K562 (cell line): ENCODE measurements around the gene RNF123. TPM values are rescaled to one million over a fixed set of nuclear protein-coding genes. Genes with fewer than 3 reads are reported as not detected.

Experiments
- ATAC-seq: fragments of 200-7000 bp; cut with Tn5 transposase; 3 replicates; pipeline ENCODE4 v1.9.1; 2020; ENCODE audit warnings: moderate library complexity
- BruUV-seq: library from RNA; stranded (reverse); fragments of 400-500 nt; replicated peaks from 2 replicates; lab custom pipeline; 2021; lab: Mats Ljungman, UMichigan
- CTCF ChIA-PET: fragments of 300-600 bp; formaldehyde crosslinking; extraction: SDS; loops from one replicate; lab custom pipeline; 2021; ENCODE audit warnings: low intra/inter-chr PET ratio; lab: Yijun Ruan, JAX
- POLR2A ChIA-PET: fragments of 300-600, 350-650 bp; sonication (Branson Sonifier 250); formaldehyde crosslinking; extraction: SDS; loops from one replicate; lab custom pipeline; 2021; ENCODE audit warnings: antibody characterized with exemption, inconsistent platforms; lab: Yijun Ruan, JAX
- DNase-seq, 4 experiments: peaks; one replicate each; pipeline versions ENCODE4 v3.0.0 to v3.0.0-alpha.2; 2011 to 2018; ENCODE audit warnings: low spot score in 3 of 4, mixed read lengths in 3 of 4; ENCODE audit errors: extremely low read depth in 1 of 4
- FAIRE-seq: peaks from 2 replicates; lab custom pipeline; 2011; peaks lifted over from hg19 to GRCh38; lab: Jason Lieb, UNC
- H2AFZ ChIP-seq: 2 replicates; pipeline ENCODE4 v1.6.0; 2011; ENCODE audit warnings: low read depth, low read length, control low read depth, inconsistent platforms
- H3K27ac ChIP-seq: fragments of 200-600 bp; 3 replicates; pipeline ENCODE4 v1.8.0; 2011; ENCODE audit warnings: low read depth, mild to moderate bottlenecking, control low read depth, inconsistent platforms, low read length, moderate library complexity, mixed read lengths; ENCODE audit errors: extremely low read depth
- H3K27me3 ChIP-seq, 2 experiments: fragments of 300-600 bp in 1 of 2; 2 replicates in 1 of 2; 3 replicates in 1 of 2; pipeline versions ENCODE4 v1.6.0 to v1.8.0; 2011; ENCODE audit warnings: inconsistent platforms in 2 of 2, low read length in 2 of 2, mild to moderate bottlenecking in 1 of 2, mixed read lengths in 1 of 2, moderate library complexity in 1 of 2; ENCODE audit not compliant: control insufficient read depth in 2 of 2, insufficient read depth in 2 of 2
- H3K36me3 ChIP-seq: fragments of 300-600 bp; 3 replicates; pipeline ENCODE4 v1.8.0; 2011; ENCODE audit warnings: mild to moderate bottlenecking, low read length, inconsistent platforms; ENCODE audit not compliant: control insufficient read depth, insufficient read depth
- H3K4me1 ChIP-seq, 2 experiments: fragments of 200-600 bp in 1 of 2; replicated peaks in 1 of 2; 2 replicates in 1 of 2; 3 replicates in 1 of 2; pipeline versions ENCODE4 v1.5.1 to v1.8.0; 2011; ENCODE audit warnings: inconsistent platforms in 2 of 2, low read length in 2 of 2, mild to moderate bottlenecking in 1 of 2, mixed read lengths in 1 of 2, moderate library complexity in 1 of 2; ENCODE audit not compliant: control insufficient read depth in 2 of 2, insufficient read depth in 2 of 2
- H3K4me2 ChIP-seq: 2 replicates; pipeline ENCODE4 v1.6.1; 2011; ENCODE audit warnings: low read length, control low read depth, inconsistent platforms, mixed read lengths; ENCODE audit not compliant: insufficient read depth
- H3K4me3 ChIP-seq: fragments of 200-600 bp; sonication (generic), shearing (Covaris generic); 2 replicates; pipeline ENCODE4 v1.5.1; 2016; ENCODE audit warnings: control low read depth, inconsistent platforms
- H3K79me2 ChIP-seq: fragments of 200-600 bp; 3 replicates; pipeline ENCODE4 v1.8.0; 2011; ENCODE audit warnings: low read length, inconsistent platforms; ENCODE audit not compliant: control insufficient read depth, insufficient read depth
- H3K9ac ChIP-seq, 2 experiments: 2 replicates each; pipeline versions ENCODE4 v1.6.0 to v1.6.1; 2011; ENCODE audit warnings: low read depth in 2 of 2, low read length in 2 of 2, control low read depth in 1 of 2, inconsistent platforms in 1 of 2, mild to moderate bottlenecking in 1 of 2, mixed read lengths in 1 of 2; ENCODE audit not compliant: insufficient read depth in 1 of 2
- H3K9me1 ChIP-seq: one replicate; pipeline ENCODE4 v1.6.0; 2011; ENCODE audit warnings: inconsistent platforms, mild to moderate bottlenecking, low read length, moderate library complexity; ENCODE audit not compliant: control insufficient read depth, insufficient read depth
- H3K9me3 ChIP-seq: replicated peaks from 2 replicates; pipeline ENCODE4 v1.5.1; 2011; ENCODE audit warnings: low read depth, low read length, inconsistent platforms; ENCODE audit not compliant: control insufficient read depth, insufficient read depth
- H4K20me1 ChIP-seq: replicated peaks from 2 replicates; pipeline ENCODE4 v1.6.1; 2011; ENCODE audit warnings: low read length, inconsistent platforms, mixed read lengths; ENCODE audit not compliant: control insufficient read depth, insufficient read depth
- HDAC6 ChIP-seq: IDR thresholded peaks from 2 replicates; pipeline ENCODE4 v1.6.1; 2012; ENCODE audit warnings: low read depth, mild to moderate bottlenecking, control low read depth, inconsistent platforms, low read length, moderate library complexity
- PHF20 ChIP-seq: fragments of 450-650 bp; IDR thresholded peaks from 2 replicates; pipeline ENCODE4 v1.6.1; 2018; ENCODE audit not compliant: partially characterized antibody
- TCF7 ChIP-seq: sonication (generic); IDR thresholded peaks from 2 replicates; pipeline ENCODE4 v1.6.1; 2016; ENCODE audit warnings: antibody characterized with exemption, borderline replicate concordance
- WGBS: fragments of 100-300 bp; shearing (Covaris generic); methylation state at CpG from one replicate; pipeline ENCODE4 v1.1.6; 2016; ENCODE audit warnings: low coverage, mixed read lengths; ENCODE audit not compliant: insufficient coverage; ENCODE audit errors: missing lambda C conversion rate; 5-methylcytosine and 5-hydroxymethylcytosine counted together
- in situ Hi-C: fragments of 300-500 bp; cut with MboI; formaldehyde crosslinking; loops from 4 replicates; pipeline ENCODE4 v1.15.0; 2018; ENCODE audit warnings: inconsistent platforms, mixed read lengths
- intact Hi-C: fragments of 100-400 bp; cut with micrococcal nuclease; formaldehyde crosslinking; loops from 2 replicates; pipeline ENCODE4 v1.14.2; 2022
- polyA plus RNA-seq, 8 experiments: library from polyadenylated mRNA; depleted of rRNA in 4 of 8; stranded (reverse) in 5 of 8; unstranded in 3 of 8; fragments of >200 nt; fragmentation: Nextera tagmentation in 2 of 8; fragmentation: Illumina TruSeq in 1 of 8; extraction: Ambion mirVana in 2 of 8; extraction: Trizol in 1 of 8; gene quantifications; 2 replicates each; pipeline versions ENCODE4 v1.2.1 to v1.2.3, GENCODE V29; 2011 to 2014; ENCODE audit warnings: inconsistent platforms in 1 of 8, missing spikeins in 1 of 8
- total RNA-seq, 7 experiments: library from RNA; depleted of rRNA in 6 of 7; stranded (reverse); fragments of >200 nt in 6 of 7; fragmentation: Illumina TruSeq in 2 of 7; extraction: Trizol in 2 of 7; gene quantifications; 2 replicates each; pipeline versions ENCODE4 v1.2.1 to v1.2.3, GENCODE V29; 2011 to 2021; ENCODE audit warnings: low replicate concordance in 1 of 7
- TF ChIP-seq, protein P1 (sequence below): sonication (generic); formaldehyde crosslinking; IDR thresholded peaks from 2 replicates; pipeline ENCODE4 v1.8.1; 2023; ENCODE audit warnings: mild to moderate bottlenecking, missing genetic modification reagents
- TF ChIP-seq, protein P2 (sequence below): fragments of 200-800 bp; sonication (Bioruptor generic); IDR thresholded peaks from 2 replicates; pipeline ENCODE4 v1.6.1; 2016; ENCODE audit warnings: missing genetic modification characterization, missing compliant biosample characterization
- TF ChIP-seq, protein P3 (sequence below): fragments of 250-450 bp; sonication (Bioruptor Pico); IDR thresholded peaks from 2 replicates; pipeline ENCODE4 v1.5.0; 2022; ENCODE audit warnings: mild to moderate bottlenecking
- TF ChIP-seq, protein P4 (sequence below), 2 experiments: fragments of 450-650 bp in 1 of 2; sonication (generic) in 1 of 2; formaldehyde crosslinking; conservative IDR thresholded peaks; 2 replicates each; pipeline versions ENCODE4 v1.4.0 to v1.8.1; 2020 to 2022; ENCODE audit warnings: mild to moderate bottlenecking in 1 of 2, missing genetic modification reagents in 1 of 2
- TF ChIP-seq, protein P5 (sequence below): sonication (generic); formaldehyde crosslinking; IDR thresholded peaks from 2 replicates; pipeline ENCODE4 v1.8.1; 2023; ENCODE audit warnings: mild to moderate bottlenecking, missing genetic modification reagents, moderate library complexity

Gene RNF123
- total and polyA plus RNA-seq, 9 of the 15 experiments (the other 6 are each of a cell fraction or from before 2014, with no cell fraction given) = 8.7 to 53.1 (median 17.5) TPM

DNA sequence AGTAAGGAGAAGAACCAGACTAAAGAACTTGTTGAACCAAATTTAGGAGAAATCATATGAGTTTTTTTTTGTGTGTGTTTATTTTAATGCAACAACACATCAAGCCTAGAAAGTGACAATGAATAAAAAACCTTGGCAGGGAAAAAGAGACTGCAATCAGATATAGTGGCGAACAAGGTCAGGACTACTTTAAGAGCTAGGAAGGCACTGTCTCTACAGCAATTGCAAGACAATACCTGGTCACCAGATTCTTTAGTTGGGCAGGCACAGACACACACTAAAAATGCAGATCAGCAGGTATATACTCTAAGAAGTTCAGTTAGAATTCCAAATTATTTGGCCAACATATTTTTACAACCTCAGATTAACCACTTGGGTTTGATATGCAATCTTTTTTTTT lies 65.2 kb downstream of the RNF123 start (continued):
- TF ChIP-seq, protein P1, sequence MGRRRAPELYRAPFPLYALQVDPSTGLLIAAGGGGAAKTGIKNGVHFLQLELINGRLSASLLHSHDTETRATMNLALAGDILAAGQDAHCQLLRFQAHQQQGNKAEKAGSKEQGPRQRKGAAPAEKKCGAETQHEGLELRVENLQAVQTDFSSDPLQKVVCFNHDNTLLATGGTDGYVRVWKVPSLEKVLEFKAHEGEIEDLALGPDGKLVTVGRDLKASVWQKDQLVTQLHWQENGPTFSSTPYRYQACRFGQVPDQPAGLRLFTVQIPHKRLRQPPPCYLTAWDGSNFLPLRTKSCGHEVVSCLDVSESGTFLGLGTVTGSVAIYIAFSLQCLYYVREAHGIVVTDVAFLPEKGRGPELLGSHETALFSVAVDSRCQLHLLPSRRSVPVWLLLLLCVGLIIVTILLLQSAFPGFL (CRISPR knock-in tag) = no peak
- no peak for TF ChIP-seq PHF20

DNA sequence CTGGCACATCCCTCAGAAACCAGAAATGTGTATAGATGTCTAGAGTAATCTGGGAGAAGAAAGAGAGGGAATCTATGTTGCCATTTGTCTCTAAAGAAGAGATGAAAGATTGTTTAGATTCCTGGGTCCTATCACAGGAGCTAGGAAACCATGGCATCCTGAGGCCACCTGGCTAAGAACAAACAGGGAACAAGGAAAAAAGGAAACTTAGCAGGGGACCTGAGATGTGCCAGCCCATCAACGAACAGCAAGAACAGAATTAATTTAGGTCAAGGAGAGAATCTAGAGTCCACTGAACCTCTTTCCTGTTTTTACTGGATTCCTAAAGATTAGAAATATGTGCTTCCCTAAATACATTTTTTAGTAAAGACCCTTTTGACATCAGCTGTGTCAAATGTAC lies 66.7 kb downstream of the RNF123 start:
- WGBS = 30% methylated on average over 1 of the region's 1 CpG
- no peaks in the 10 kb centered on the region for H3K27me3 ChIP-seq
- FAIRE-seq (no peak), ATAC-seq (no peak), DNase-seq (no peak)
- BruUV-seq = no TSS peak
- CTCF ChIA-PET = no interaction called here
- H3K4me1 ChIP-seq = no peaks in the 10 kb centered on the region; a peak in 1 of 5 replicates
- H3K79me2 ChIP-seq = peaks cover 73% of the 10 kb centered on the region
- no peaks in the 10 kb centered on the region for H3K9me3 ChIP-seq
- no peak overlapping the region for H2AFZ ChIP-seq
- intact Hi-C loops = no loop called here
- H3K27ac ChIP-seq = no peak overlapping the region
- H3K4me3 ChIP-seq = no peak overlapping the region
- POLR2A ChIA-PET = interaction anchor here (0.8 to 1.1 kb wide), 2 partner anchors 11 to 168 kb away, joined by 3 read pairs; no protein-coding TSS in a partner anchor
- in situ Hi-C loops = no loop called here
- H3K9me1 ChIP-seq = no peaks in the 10 kb centered on the region
- H3K36me3 ChIP-seq = 0 out of 3 replicates have a peak, but pooled peaks cover 7% of the 10 kb centered on the region
- H3K9ac ChIP-seq = no peak overlapping the region
- peaks cover 13% of the 10 kb centered on the region; the same call in 1 of the 2 replicates for H4K20me1 ChIP-seq
- no peak overlapping the region for H3K4me2 ChIP-seq
- no peak for TF ChIP-seq HDAC6
- TF ChIP-seq, protein P2, sequence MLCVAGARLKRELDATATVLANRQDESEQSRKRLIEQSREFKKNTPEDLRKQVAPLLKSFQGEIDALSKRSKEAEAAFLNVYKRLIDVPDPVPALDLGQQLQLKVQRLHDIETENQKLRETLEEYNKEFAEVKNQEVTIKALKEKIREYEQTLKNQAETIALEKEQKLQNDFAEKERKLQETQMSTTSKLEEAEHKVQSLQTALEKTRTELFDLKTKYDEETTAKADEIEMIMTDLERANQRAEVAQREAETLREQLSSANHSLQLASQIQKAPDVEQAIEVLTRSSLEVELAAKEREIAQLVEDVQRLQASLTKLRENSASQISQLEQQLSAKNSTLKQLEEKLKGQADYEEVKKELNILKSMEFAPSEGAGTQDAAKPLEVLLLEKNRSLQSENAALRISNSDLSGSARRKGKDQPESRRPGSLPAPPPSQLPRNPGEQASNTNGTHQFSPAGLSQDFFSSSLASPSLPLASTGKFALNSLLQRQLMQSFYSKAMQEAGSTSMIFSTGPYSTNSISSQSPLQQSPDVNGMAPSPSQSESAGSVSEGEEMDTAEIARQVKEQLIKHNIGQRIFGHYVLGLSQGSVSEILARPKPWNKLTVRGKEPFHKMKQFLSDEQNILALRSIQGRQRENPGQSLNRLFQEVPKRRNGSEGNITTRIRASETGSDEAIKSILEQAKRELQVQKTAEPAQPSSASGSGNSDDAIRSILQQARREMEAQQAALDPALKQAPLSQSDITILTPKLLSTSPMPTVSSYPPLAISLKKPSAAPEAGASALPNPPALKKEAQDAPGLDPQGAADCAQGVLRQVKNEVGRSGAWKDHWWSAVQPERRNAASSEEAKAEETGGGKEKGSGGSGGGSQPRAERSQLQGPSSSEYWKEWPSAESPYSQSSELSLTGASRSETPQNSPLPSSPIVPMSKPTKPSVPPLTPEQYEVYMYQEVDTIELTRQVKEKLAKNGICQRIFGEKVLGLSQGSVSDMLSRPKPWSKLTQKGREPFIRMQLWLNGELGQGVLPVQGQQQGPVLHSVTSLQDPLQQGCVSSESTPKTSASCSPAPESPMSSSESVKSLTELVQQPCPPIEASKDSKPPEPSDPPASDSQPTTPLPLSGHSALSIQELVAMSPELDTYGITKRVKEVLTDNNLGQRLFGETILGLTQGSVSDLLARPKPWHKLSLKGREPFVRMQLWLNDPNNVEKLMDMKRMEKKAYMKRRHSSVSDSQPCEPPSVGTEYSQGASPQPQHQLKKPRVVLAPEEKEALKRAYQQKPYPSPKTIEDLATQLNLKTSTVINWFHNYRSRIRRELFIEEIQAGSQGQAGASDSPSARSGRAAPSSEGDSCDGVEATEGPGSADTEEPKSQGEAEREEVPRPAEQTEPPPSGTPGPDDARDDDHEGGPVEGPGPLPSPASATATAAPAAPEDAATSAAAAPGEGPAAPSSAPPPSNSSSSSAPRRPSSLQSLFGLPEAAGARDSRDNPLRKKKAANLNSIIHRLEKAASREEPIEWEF (CRISPR knock-in tag) = no peak
- TF ChIP-seq, protein P3, sequence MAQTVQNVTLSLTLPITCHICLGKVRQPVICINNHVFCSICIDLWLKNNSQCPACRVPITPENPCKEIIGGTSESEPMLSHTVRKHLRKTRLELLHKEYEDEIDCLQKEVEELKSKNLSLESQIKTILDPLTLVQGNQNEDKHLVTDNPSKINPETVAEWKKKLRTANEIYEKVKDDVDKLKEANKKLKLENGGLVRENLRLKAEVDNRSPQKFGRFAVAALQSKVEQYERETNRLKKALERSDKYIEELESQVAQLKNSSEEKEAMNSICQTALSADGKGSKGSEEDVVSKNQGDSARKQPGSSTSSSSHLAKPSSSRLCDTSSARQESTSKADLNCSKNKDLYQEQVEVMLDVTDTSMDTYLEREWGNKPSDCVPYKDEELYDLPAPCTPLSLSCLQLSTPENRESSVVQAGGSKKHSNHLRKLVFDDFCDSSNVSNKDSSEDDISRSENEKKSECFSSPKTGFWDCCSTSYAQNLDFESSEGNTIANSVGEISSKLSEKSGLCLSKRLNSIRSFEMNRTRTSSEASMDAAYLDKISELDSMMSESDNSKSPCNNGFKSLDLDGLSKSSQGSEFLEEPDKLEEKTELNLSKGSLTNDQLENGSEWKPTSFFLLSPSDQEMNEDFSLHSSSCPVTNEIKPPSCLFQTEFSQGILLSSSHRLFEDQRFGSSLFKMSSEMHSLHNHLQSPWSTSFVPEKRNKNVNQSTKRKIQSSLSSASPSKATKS = no peak
- TF ChIP-seq TCF7 = no peak
- TF ChIP-seq, protein P4, sequence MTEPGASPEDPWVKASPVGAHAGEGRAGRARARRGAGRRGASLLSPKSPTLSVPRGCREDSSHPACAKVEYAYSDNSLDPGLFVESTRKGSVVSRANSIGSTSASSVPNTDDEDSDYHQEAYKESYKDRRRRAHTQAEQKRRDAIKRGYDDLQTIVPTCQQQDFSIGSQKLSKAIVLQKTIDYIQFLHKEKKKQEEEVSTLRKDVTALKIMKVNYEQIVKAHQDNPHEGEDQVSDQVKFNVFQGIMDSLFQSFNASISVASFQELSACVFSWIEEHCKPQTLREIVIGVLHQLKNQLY (CRISPR knock-in tag; conservative IDR thresholded peaks at IDR 0.05) = no peak
- TF ChIP-seq, protein P5, sequence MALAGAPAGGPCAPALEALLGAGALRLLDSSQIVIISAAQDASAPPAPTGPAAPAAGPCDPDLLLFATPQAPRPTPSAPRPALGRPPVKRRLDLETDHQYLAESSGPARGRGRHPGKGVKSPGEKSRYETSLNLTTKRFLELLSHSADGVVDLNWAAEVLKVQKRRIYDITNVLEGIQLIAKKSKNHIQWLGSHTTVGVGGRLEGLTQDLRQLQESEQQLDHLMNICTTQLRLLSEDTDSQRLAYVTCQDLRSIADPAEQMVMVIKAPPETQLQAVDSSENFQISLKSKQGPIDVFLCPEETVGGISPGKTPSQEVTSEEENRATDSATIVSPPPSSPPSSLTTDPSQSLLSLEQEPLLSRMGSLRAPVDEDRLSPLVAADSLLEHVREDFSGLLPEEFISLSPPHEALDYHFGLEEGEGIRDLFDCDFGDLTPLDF (CRISPR knock-in tag) = no peak
